HepG2 (cell line): Measurements from ENCODE around the gene TSKU. TPM values are rescaled to one million over a fixed set of nuclear protein-coding genes. Genes with fewer than 3 reads are reported as not detected.

ENCODE experiments used
- CBX1 ChIP-seq: IDR thresholded peaks from one replicate; pipeline ENCODE4 v1.6.1; 2016; ENCODE audit warnings: antibody characterized with exemption, low read depth
- CHD4 ChIP-seq: fragments of 200-600 bp; sonication (generic); IDR thresholded peaks from 2 replicates; pipeline ENCODE4 v1.7.0; 2017; ENCODE audit warnings: mild to moderate bottlenecking, low read length, borderline replicate concordance
- GPN1 ChIP-seq: sonication (generic); formaldehyde crosslinking; IDR thresholded peaks from 2 replicates; pipeline ENCODE4 v1.5.1; 2020; ENCODE audit warnings: missing genetic modification reagents, borderline replicate concordance
- HES4 ChIP-seq: sonication (generic); formaldehyde crosslinking; IDR thresholded peaks from 2 replicates; pipeline ENCODE4 v1.9.0; 2021; ENCODE audit warnings: mild to moderate bottlenecking, missing genetic modification reagents, borderline replicate concordance
- KAT7 ChIP-seq: IDR thresholded peaks from 2 replicates; pipeline ENCODE4 v1.6.1; 2018; ENCODE audit warnings: borderline replicate concordance, missing compliant biosample characterization
- RARA ChIP-seq: IDR thresholded peaks from 2 replicates; pipeline ENCODE4 v1.6.1; 2016; ENCODE audit warnings: missing genetic modification reagents, missing compliant biosample characterization
- STAG1 ChIP-seq: sonication (generic); formaldehyde crosslinking; IDR thresholded peaks from 2 replicates; pipeline ENCODE4 v1.4.0; 2020; ENCODE audit warnings: missing genetic modification reagents
- SUZ12 ChIP-seq: fragments of 150-350 bp; IDR thresholded peaks from 2 replicates; pipeline ENCODE4 v1.6.1; 2014; ENCODE audit warnings: low read depth, low read length
- ZBTB21 ChIP-seq: sonication (generic); formaldehyde crosslinking; IDR thresholded peaks from 2 replicates; pipeline ENCODE4 v1.4.0; 2020; ENCODE audit warnings: missing genetic modification reagents
- ZFP62 ChIP-seq: sonication (generic); formaldehyde crosslinking; IDR thresholded peaks from 2 replicates; pipeline ENCODE4 v1.4.0; 2020; ENCODE audit warnings: missing genetic modification reagents
- ZNF224 ChIP-seq: sonication (generic); formaldehyde crosslinking; IDR thresholded peaks from 2 replicates; pipeline ENCODE4 v1.5.0; 2020; ENCODE audit warnings: mild to moderate bottlenecking, missing genetic modification reagents
- ZNF432 ChIP-seq: sonication (generic); formaldehyde crosslinking; IDR thresholded peaks from 2 replicates; pipeline ENCODE4 v1.5.0; 2020; ENCODE audit warnings: missing genetic modification reagents, mild to moderate bottlenecking, borderline replicate concordance
- ZNF75D ChIP-seq: sonication (generic); formaldehyde crosslinking; IDR thresholded peaks from 2 replicates; pipeline ENCODE4 v1.8.1; 2023; ENCODE audit warnings: missing genetic modification reagents, mild to moderate bottlenecking, borderline replicate concordance
- ZNF841 ChIP-seq: sonication (generic); formaldehyde crosslinking; IDR thresholded peaks from 2 replicates; pipeline ENCODE4 v1.8.1; 2023; ENCODE audit warnings: missing genetic modification reagents, borderline replicate concordance
- polyA plus RNA-seq, 8 experiments: library from polyadenylated mRNA; depleted of rRNA in 3 of 8; stranded (reverse) in 7 of 8; unstranded in 1 of 8; fragments of >200 nt; fragmentation: Illumina TruSeq in 4 of 8; extraction: Trizol in 4 of 8; gene quantifications; 2 replicates each; pipeline versions ENCODE4 v1.2.1 to v1.2.3, GENCODE V29; 2011 to 2016; ENCODE audit warnings: low read depth in 4 of 8, missing spikeins in 1 of 8, mixed read lengths in 1 of 8; ENCODE audit not compliant: insufficient read depth in 1 of 8
- total RNA-seq, 5 experiments: library from RNA; depleted of rRNA; stranded (reverse); fragments of >200 nt; fragmentation: Illumina TruSeq; extraction: Trizol; gene quantifications; 2 replicates each; pipeline ENCODE4 v1.2.3, GENCODE V29; 2016; ENCODE audit warnings: low read depth in 1 of 5
- TF ChIP-seq, protein P1 (sequence below): IDR thresholded peaks from 2 replicates; pipeline ENCODE4 v1.6.1; 2016; ENCODE audit warnings: low read depth
- TF ChIP-seq, protein P2 (sequence below): sonication (generic); formaldehyde crosslinking; IDR thresholded peaks from 2 replicates; pipeline ENCODE4 v1.4.0; 2020; ENCODE audit warnings: mild to moderate bottlenecking, missing genetic modification reagents
- TF ChIP-seq, protein P3 (sequence below): sonication (generic); formaldehyde crosslinking; IDR thresholded peaks from 2 replicates; pipeline ENCODE4 v1.4.0; 2020; ENCODE audit warnings: missing genetic modification reagents
- TF ChIP-seq, protein P4 (sequence below): sonication (generic); formaldehyde crosslinking; IDR thresholded peaks from 2 replicates; pipeline ENCODE4 v1.4.0; 2020; ENCODE audit warnings: mild to moderate bottlenecking, missing genetic modification reagents

Gene TSKU
- total and polyA plus RNA-seq, 2 of the 13 experiments (the other 11 are each of a cell fraction or from before 2014, with no cell fraction given): 20.3 to 21.4 TPM

DNA sequence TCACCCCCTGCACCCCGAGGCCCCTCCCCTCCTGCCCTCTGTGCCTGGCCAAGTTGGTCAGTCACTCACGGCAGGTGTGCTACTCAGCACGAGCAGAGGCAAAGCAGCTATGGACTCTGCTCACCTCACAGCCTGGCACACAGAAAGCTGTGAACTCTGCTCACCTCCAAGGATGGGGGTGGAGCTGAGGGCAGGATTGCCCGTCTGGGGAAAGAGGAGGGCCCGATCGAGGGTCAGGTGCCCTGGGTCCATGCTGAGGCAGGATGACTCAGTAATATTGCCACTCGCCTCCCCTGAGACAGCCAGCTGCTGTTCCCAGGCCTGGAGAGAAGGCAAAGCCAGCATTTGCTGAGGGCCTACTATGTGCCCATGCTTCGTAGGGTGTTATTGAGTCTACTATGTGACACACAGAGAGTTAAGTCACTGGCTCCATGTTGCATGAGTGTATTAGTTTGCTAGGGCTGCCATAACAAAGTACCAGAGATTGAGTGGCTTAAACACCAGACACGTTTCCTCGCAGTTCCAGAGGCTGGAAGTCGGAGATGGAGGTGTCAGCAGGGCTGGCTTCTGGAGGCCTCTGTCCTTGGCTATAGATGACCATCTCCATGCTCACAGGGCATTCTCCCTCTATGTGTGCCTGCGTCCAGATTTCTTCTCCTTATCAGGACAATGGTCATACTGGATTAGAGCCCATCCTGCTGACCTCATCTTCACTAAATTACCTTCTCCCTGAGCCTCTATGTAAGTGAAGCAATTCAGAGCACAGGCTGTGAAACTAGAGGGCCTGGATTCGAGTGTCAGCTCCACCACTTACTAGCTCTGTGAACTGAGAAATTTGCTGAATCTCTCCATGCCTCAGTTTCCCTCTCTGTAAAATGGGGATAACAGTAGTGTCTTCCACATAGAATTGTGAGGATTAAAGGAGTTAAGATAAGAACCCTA is 13.2 kb upstream of the TSKU start (continued):
- TF ChIP-seq, protein P1, sequence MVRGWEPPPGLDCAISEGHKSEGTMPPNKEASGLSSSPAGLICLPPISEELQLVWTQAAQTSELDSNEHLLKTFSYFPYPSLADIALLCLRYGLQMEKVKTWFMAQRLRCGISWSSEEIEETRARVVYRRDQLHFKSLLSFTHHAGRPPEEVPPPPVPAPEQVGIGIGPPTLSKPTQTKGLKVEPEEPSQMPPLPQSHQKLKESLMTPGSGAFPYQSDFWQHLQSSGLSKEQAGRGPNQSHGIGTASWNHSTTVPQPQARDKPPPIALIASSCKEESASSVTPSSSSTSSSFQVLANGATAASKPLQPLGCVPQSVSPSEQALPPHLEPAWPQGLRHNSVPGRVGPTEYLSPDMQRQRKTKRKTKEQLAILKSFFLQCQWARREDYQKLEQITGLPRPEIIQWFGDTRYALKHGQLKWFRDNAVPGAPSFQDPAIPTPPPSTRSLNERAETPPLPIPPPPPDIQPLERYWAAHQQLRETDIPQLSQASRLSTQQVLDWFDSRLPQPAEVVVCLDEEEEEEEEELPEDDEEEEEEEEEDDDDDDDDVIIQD (CRISPR knock-in tag): no peak
- TF ChIP-seq KAT7 (CRISPR knock-in tag) (no peak), ZNF224 (CRISPR knock-in tag) (0 out of 2 replicates have a peak, but pooled peaks have one; percentile 39), SUZ12 (no peak), CBX1 (no peak), ZBTB21 (no peak), HES4 (no peak), CHD4 (no peak), ZFP62 (CRISPR knock-in tag) (no peak), STAG1 (no peak), ZNF841 (CRISPR knock-in tag) (no peak), ZNF75D (CRISPR knock-in tag) (no peak), RARA (peak; percentile 91), ZNF432 (CRISPR knock-in tag) (no peak), GPN1 (no peak)
- TF ChIP-seq, protein P2, sequence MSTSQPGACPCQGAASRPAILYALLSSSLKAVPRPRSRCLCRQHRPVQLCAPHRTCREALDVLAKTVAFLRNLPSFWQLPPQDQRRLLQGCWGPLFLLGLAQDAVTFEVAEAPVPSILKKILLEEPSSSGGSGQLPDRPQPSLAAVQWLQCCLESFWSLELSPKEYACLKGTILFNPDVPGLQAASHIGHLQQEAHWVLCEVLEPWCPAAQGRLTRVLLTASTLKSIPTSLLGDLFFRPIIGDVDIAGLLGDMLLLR: no peak
- TF ChIP-seq, protein P3, sequence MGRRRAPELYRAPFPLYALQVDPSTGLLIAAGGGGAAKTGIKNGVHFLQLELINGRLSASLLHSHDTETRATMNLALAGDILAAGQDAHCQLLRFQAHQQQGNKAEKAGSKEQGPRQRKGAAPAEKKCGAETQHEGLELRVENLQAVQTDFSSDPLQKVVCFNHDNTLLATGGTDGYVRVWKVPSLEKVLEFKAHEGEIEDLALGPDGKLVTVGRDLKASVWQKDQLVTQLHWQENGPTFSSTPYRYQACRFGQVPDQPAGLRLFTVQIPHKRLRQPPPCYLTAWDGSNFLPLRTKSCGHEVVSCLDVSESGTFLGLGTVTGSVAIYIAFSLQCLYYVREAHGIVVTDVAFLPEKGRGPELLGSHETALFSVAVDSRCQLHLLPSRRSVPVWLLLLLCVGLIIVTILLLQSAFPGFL (CRISPR knock-in tag): no peak
- TF ChIP-seq, protein P4, sequence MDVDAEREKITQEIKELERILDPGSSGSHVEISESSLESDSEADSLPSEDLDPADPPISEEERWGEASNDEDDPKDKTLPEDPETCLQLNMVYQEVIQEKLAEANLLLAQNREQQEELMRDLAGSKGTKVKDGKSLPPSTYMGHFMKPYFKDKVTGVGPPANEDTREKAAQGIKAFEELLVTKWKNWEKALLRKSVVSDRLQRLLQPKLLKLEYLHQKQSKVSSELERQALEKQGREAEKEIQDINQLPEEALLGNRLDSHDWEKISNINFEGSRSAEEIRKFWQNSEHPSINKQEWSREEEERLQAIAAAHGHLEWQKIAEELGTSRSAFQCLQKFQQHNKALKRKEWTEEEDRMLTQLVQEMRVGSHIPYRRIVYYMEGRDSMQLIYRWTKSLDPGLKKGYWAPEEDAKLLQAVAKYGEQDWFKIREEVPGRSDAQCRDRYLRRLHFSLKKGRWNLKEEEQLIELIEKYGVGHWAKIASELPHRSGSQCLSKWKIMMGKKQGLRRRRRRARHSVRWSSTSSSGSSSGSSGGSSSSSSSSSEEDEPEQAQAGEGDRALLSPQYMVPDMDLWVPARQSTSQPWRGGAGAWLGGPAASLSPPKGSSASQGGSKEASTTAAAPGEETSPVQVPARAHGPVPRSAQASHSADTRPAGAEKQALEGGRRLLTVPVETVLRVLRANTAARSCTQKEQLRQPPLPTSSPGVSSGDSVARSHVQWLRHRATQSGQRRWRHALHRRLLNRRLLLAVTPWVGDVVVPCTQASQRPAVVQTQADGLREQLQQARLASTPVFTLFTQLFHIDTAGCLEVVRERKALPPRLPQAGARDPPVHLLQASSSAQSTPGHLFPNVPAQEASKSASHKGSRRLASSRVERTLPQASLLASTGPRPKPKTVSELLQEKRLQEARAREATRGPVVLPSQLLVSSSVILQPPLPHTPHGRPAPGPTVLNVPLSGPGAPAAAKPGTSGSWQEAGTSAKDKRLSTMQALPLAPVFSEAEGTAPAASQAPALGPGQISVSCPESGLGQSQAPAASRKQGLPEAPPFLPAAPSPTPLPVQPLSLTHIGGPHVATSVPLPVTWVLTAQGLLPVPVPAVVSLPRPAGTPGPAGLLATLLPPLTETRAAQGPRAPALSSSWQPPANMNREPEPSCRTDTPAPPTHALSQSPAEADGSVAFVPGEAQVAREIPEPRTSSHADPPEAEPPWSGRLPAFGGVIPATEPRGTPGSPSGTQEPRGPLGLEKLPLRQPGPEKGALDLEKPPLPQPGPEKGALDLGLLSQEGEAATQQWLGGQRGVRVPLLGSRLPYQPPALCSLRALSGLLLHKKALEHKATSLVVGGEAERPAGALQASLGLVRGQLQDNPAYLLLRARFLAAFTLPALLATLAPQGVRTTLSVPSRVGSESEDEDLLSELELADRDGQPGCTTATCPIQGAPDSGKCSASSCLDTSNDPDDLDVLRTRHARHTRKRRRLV (CRISPR knock-in tag): no peak
